Mammary epithelial cell (primary cell): ENCODE data around the gene OTOP2.

Experiments
- EZH2 ChIP-seq: IDR thresholded peaks from 2 replicates; pipeline ENCODE4 v1.6.1; 2012; ENCODE audit warnings: low read length, inconsistent platforms, borderline replicate concordance
- TF ChIP-seq, protein P1 (sequence below), 2 donors: IDR thresholded peaks in 1 of 2; conservative IDR thresholded peaks in 1 of 2; 2 replicates each; pipeline ENCODE4 v1.5.1; 2011 to 2012; ENCODE audit warnings: inconsistent platforms in 2 of 2, low read length in 2 of 2, mild to moderate bottlenecking in 2 of 2, control low read depth in 1 of 2, low read depth in 1 of 2; ENCODE audit not compliant: insufficient read depth in 1 of 2; ENCODE audit errors: extremely low read depth in 1 of 2

DNA sequence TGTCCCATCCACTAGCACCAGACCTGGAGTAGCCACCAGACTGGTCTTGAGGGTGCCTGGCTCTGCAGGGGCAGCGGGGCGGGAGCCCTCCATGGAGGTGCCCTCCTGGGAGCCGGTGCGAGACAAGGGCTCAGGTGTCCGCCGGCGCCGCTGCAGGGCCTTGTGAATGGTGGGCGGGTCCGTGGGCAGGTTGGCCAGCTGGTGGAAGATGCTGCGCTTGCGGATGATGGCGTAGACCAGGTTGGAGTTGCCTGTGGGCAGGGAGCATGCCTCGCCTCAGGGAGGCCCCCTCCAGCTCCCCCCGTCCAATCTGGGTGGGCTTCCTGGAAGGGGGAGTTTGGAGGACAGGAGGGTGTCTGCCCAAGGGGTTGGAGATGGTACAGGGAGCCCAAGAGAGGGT, 30.0 kb downstream of the OTOP2 start:
- TF ChIP-seq, protein P1, sequence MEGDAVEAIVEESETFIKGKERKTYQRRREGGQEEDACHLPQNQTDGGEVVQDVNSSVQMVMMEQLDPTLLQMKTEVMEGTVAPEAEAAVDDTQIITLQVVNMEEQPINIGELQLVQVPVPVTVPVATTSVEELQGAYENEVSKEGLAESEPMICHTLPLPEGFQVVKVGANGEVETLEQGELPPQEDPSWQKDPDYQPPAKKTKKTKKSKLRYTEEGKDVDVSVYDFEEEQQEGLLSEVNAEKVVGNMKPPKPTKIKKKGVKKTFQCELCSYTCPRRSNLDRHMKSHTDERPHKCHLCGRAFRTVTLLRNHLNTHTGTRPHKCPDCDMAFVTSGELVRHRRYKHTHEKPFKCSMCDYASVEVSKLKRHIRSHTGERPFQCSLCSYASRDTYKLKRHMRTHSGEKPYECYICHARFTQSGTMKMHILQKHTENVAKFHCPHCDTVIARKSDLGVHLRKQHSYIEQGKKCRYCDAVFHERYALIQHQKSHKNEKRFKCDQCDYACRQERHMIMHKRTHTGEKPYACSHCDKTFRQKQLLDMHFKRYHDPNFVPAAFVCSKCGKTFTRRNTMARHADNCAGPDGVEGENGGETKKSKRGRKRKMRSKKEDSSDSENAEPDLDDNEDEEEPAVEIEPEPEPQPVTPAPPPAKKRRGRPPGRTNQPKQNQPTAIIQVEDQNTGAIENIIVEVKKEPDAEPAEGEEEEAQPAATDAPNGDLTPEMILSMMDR (conservative IDR thresholded peaks at IDR 0.05 in 1 of 2, IDR thresholded peaks at IDR 0.05 in 1 of 2; ENCODE audit: extremely low read depth in 1 of 2, insufficient read depth in 1 of 2, low read depth in 1 of 2, low read length in 2 of 2), result no peak
- TF ChIP-seq EZH2, result no peak
